H1 (cell line): Measurements from ENCODE around the gene CPEB1. TPM values are rescaled to one million over a fixed set of nuclear protein-coding genes. Genes with fewer than 3 reads are reported as not detected.

Source experiments
- CTCF ChIA-PET: fragments of 300-600 bp; sonication (Branson Sonifier 250); formaldehyde crosslinking; loops from one replicate; lab custom pipeline; 2021; ENCODE audit not compliant: partially characterized antibody; lab: Charles Lee
- POLR2A ChIA-PET: fragments of 300-600 bp; sonication (Branson Sonifier 250); formaldehyde crosslinking; loops from one replicate; lab custom pipeline; 2021; ENCODE audit warnings: inconsistent platforms; ENCODE audit not compliant: partially characterized antibody; lab: Charles Lee
- DNase-seq, 2 experiments: peaks; one replicate each; pipeline versions ENCODE4 v3.0.0 to v3.0.0-alpha.2; 2010 to 2022; ENCODE audit warnings: low spot score in 2 of 2, low read depth in 1 of 2, mixed read lengths in 1 of 2
- FAIRE-seq: peaks from 2 replicates; lab custom pipeline; 2011; peaks lifted over from hg19 to GRCh38; lab: Jason Lieb, UNC
- H2AFZ ChIP-seq: 2 replicates; pipeline ENCODE4 v1.8.1; 2012; ENCODE audit warnings: low read length, inconsistent platforms
- H2AK5ac ChIP-seq: 2 replicates; pipeline ENCODE4 v1.6.1; 2013; ENCODE audit warnings: low read depth, low read length
- H2BK120ac ChIP-seq: replicated peaks from 2 replicates; pipeline ENCODE3; 2013; ENCODE audit warnings: low read depth, low read length, inconsistent platforms
- H2BK12ac ChIP-seq: 2 replicates; pipeline ENCODE4 v1.6.1; 2013; ENCODE audit warnings: low read depth, low read length
- H2BK15ac ChIP-seq: 2 replicates; pipeline ENCODE4 v1.6.1; 2013; ENCODE audit warnings: low read length
- H2BK20ac ChIP-seq: 2 replicates; pipeline ENCODE4 v1.6.1; 2013; ENCODE audit warnings: low read length
- H2BK5ac ChIP-seq: 2 replicates; pipeline ENCODE4 v1.6.1; 2013; ENCODE audit warnings: low read depth, low read length
- H3K14ac ChIP-seq: 2 replicates; pipeline ENCODE4 v1.6.1; 2013; ENCODE audit warnings: inconsistent platforms; ENCODE audit not compliant: insufficient read length
- H3K18ac ChIP-seq: 2 replicates; pipeline ENCODE4 v1.6.1; 2013; ENCODE audit warnings: low read length; ENCODE audit errors: extremely low read depth
- H3K23ac ChIP-seq: 2 replicates; pipeline ENCODE4 v1.6.1; 2013; ENCODE audit warnings: inconsistent platforms; ENCODE audit not compliant: insufficient read length
- H3K23me2 ChIP-seq: 2 replicates; pipeline ENCODE4 v1.6.1; 2013; ENCODE audit warnings: low read depth, low read length
- H3K27ac ChIP-seq: 2 replicates; pipeline ENCODE4 v1.6.1; 2011; ENCODE audit warnings: low read depth, low read length, inconsistent platforms
- H3K27me3 ChIP-seq, 4 experiments: replicated peaks in 1 of 4; 1 replicate in 1 of 4; 2 replicates in 3 of 4; pipeline versions ENCODE4 v1.6.1 to v1.8.1; 2011 to 2013; ENCODE audit warnings: low read length in 3 of 4, mild to moderate bottlenecking in 3 of 4, inconsistent platforms in 2 of 4, mixed read lengths in 2 of 4, moderate library complexity in 1 of 4; ENCODE audit not compliant: control insufficient read depth in 3 of 4, insufficient read depth in 3 of 4; ENCODE audit errors: extremely low read depth in 1 of 4
- H3K36me3 ChIP-seq, 4 experiments: 2 replicates each; pipeline versions ENCODE4 v1.6.1 to v1.8.1; 2011 to 2013; ENCODE audit warnings: mild to moderate bottlenecking in 4 of 4, low read length in 3 of 4, moderate library complexity in 2 of 4, control low read depth in 1 of 4, inconsistent platforms in 1 of 4; ENCODE audit not compliant: insufficient read depth in 4 of 4, control insufficient read depth in 2 of 4
- H3K4ac ChIP-seq: replicated peaks from 2 replicates; pipeline ENCODE3; 2013; ENCODE audit warnings: low read length, low read depth, mixed read lengths, inconsistent platforms; ENCODE audit not compliant: insufficient read length
- H3K4me1 ChIP-seq, 4 experiments: replicated peaks in 1 of 4; 1 replicate in 1 of 4; 2 replicates in 3 of 4; pipeline versions ENCODE4 v1.6.1 to v1.8.1; 2011 to 2013; ENCODE audit warnings: low read length in 3 of 4, inconsistent platforms in 2 of 4, mixed read lengths in 1 of 4; ENCODE audit not compliant: insufficient read depth in 4 of 4, control insufficient read depth in 3 of 4
- H3K4me2 ChIP-seq, 2 experiments: 2 replicates each; pipeline versions ENCODE4 v1.6.1 to v1.8.1; 2011 to 2013; ENCODE audit warnings: low read depth in 2 of 2, low read length in 2 of 2, control low read depth in 1 of 2, inconsistent platforms in 1 of 2, mild to moderate bottlenecking in 1 of 2; ENCODE audit not compliant: insufficient read depth in 1 of 2
- H3K4me3 ChIP-seq, 4 experiments: fragments of 200-600, 300-600 bp in 1 of 4; sonication (generic), shearing (Covaris generic), sonication (Bioruptor Twin) in 1 of 4; 2 replicates each; pipeline versions ENCODE4 v1.5.1 to v1.8.1; 2011 to 2016; ENCODE audit warnings: low read length in 4 of 4, low read depth in 3 of 4, control low read depth in 2 of 4, inconsistent platforms in 2 of 4, mild to moderate bottlenecking in 2 of 4, mixed read lengths in 1 of 4, moderate library complexity in 1 of 4; ENCODE audit not compliant: insufficient read depth in 2 of 4; ENCODE audit errors: extremely low read depth in 1 of 4
- H3K56ac ChIP-seq: replicated peaks from 2 replicates; pipeline ENCODE3; 2013; ENCODE audit warnings: low read depth, mild to moderate bottlenecking, mixed read lengths, low read length, inconsistent platforms; ENCODE audit not compliant: insufficient read length
- H3K79me1 ChIP-seq: 2 replicates; pipeline ENCODE4 v1.6.1; 2013; ENCODE audit warnings: low read depth, low read length, control low read depth
- H3K79me2 ChIP-seq, 2 experiments: 2 replicates each; pipeline versions ENCODE4 v1.6.1 to v1.8.1; 2012 to 2013; ENCODE audit warnings: low read length in 2 of 2, mild to moderate bottlenecking in 2 of 2, inconsistent platforms in 1 of 2; ENCODE audit not compliant: insufficient read depth in 2 of 2, control insufficient read depth in 1 of 2
- H3K9ac ChIP-seq, 4 experiments: replicated peaks in 1 of 4; 1 replicate in 1 of 4; 2 replicates in 3 of 4; pipeline versions ENCODE4 v1.6.1 to v1.8.1; 2011 to 2013; ENCODE audit warnings: low read depth in 3 of 4, low read length in 3 of 4, control low read depth in 2 of 4, mild to moderate bottlenecking in 2 of 4, moderate library complexity in 2 of 4, inconsistent platforms in 1 of 4; ENCODE audit errors: extremely low read depth in 1 of 4
- H3K9me3 ChIP-seq, 2 experiments: 2 replicates each; pipeline versions ENCODE4 v1.6.1 to v1.8.1; 2012 to 2013; ENCODE audit warnings: mild to moderate bottlenecking in 2 of 2, moderate library complexity in 2 of 2, control low read depth in 1 of 2, inconsistent platforms in 1 of 2, low read depth in 1 of 2, low read length in 1 of 2, mixed read lengths in 1 of 2; ENCODE audit not compliant: insufficient read depth in 2 of 2
- H4K20me1 ChIP-seq, 2 experiments: replicated peaks in 1 of 2; 2 replicates each; pipeline versions ENCODE3 to v1.8.1; 2011 to 2013; ENCODE audit warnings: inconsistent platforms in 2 of 2, low read length in 2 of 2, mild to moderate bottlenecking in 1 of 2; ENCODE audit not compliant: insufficient read depth in 2 of 2, control insufficient read depth in 1 of 2
- H4K5ac ChIP-seq: 2 replicates; pipeline ENCODE4 v1.6.1; 2013; ENCODE audit warnings: low read length, low read depth, mixed read lengths, inconsistent platforms; ENCODE audit not compliant: insufficient read length
- H4K8ac ChIP-seq: 2 replicates; pipeline ENCODE4 v1.8.0; 2013; ENCODE audit warnings: mild to moderate bottlenecking, moderate library complexity, low read length, inconsistent platforms; ENCODE audit not compliant: insufficient read depth; ENCODE audit errors: extremely low read depth
- H4K91ac ChIP-seq: replicated peaks from 2 replicates; pipeline ENCODE3; 2013; ENCODE audit warnings: low read length, mixed read lengths, inconsistent platforms; ENCODE audit not compliant: insufficient read length
- EGR1 ChIP-seq: IDR thresholded peaks from 2 replicates; pipeline ENCODE4 v1.6.1; 2011; ENCODE audit warnings: low read depth, low read length, borderline replicate concordance
- EP300 ChIP-seq, 2 experiments: IDR thresholded peaks; 1 replicate in 1 of 2; 2 replicates in 1 of 2; pipeline ENCODE4 v1.6.1; 2011 to 2012; ENCODE audit warnings: low read depth in 2 of 2, low read length in 2 of 2, mild to moderate bottlenecking in 2 of 2, borderline replicate concordance in 1 of 2, inconsistent platforms in 1 of 2, moderate library complexity in 1 of 2
- NRF1 ChIP-seq: IDR thresholded peaks from 2 replicates; pipeline ENCODE4 v1.6.1; 2011; ENCODE audit warnings: mild to moderate bottlenecking, low read depth, low read length, improper control_type of control experiment
- RBBP5 ChIP-seq: IDR thresholded peaks from 2 replicates; pipeline ENCODE4 v1.7.1; 2012; ENCODE audit warnings: low read depth, mild to moderate bottlenecking, inconsistent platforms, low read length, moderate library complexity, borderline replicate concordance
- RFX5 ChIP-seq: IDR thresholded peaks from 2 replicates; pipeline ENCODE4 v1.6.1; 2011; ENCODE audit warnings: low read depth, low read length, improper control_type of control experiment, borderline replicate concordance
- SIX5 ChIP-seq: IDR thresholded peaks from 2 replicates; pipeline ENCODE4 v1.6.1; 2011; ENCODE audit warnings: mild to moderate bottlenecking, low read depth, low read length
- SUZ12 ChIP-seq: fragments of 200-600 bp; sonication (generic); IDR thresholded peaks from 2 replicates; pipeline ENCODE4 v1.6.1; 2012; ENCODE audit warnings: mild to moderate bottlenecking, inconsistent platforms, low read length, moderate library complexity, mixed read lengths
- TAF1 ChIP-seq: IDR thresholded peaks from 2 replicates; pipeline ENCODE4 v1.6.1; 2011; ENCODE audit warnings: mild to moderate bottlenecking, low read depth, low read length
- USF2 ChIP-seq: IDR thresholded peaks from 2 replicates; pipeline ENCODE4 v1.6.1; 2011; ENCODE audit warnings: low read length, improper control_type of control experiment
- WGBS, 2 experiments: shearing (Covaris generic) in 1 of 2; methylation state at CpG; one replicate each; pipeline versions ENCODE4 v1.1.6 to v1.1.7; 2013 to 2015; ENCODE audit warnings: low lambda C conversion rate in 2 of 2, mixed read lengths in 2 of 2, inconsistent platforms in 1 of 2, low coverage in 1 of 2, missing lambda C conversion rate in 1 of 2; ENCODE audit not compliant: insufficient replicate concordance in 2 of 2, insufficient coverage in 1 of 2, insufficient read length in 1 of 2; ENCODE audit errors: extremely low coverage in 1 of 2, missing lambda C conversion rate in 1 of 2; 5-methylcytosine and 5-hydroxymethylcytosine counted together
- polyA plus RNA-seq, 7 experiments: library from polyadenylated mRNA; depleted of rRNA in 3 of 7; stranded (reverse) in 5 of 7; unstranded in 2 of 7; fragments of >200 nt in 5 of 7; fragments of 200-250 nt in 2 of 7; gene quantifications; 1 replicate in 5 of 7; 2 replicates in 1 of 7; 4 replicates in 1 of 7; pipeline versions ENCODE4 v1.2.1 to v1.2.3, GENCODE V29; 2011 to 2013; ENCODE audit warnings: missing spikeins in 2 of 7, mixed read lengths in 2 of 7
- total RNA-seq: library from RNA; stranded (reverse); fragmentation: NEBNext Ultra II Directional; extraction: Animal tissue kit (Norgen Biotek cat#: 25700); gene quantifications from 2 replicates; pipeline ENCODE4 v1.2.1, GENCODE V29; 2021
- TF ChIP-seq, protein P1 (sequence below), 3 experiments: IDR thresholded peaks; 1 replicate in 2 of 3; 2 replicates in 1 of 3; pipeline versions ENCODE4 v1.5.1 to v1.6.1; 2011; ENCODE audit warnings: low read length in 3 of 3, mild to moderate bottlenecking in 3 of 3, inconsistent platforms in 2 of 3, low read depth in 1 of 3, moderate library complexity in 1 of 3; ENCODE audit not compliant: insufficient read depth in 1 of 3; ENCODE audit errors: control extremely low read depth in 1 of 3

The CPEB1 gene
- total and polyA plus RNA-seq, 2 of the 8 experiments (the other 6 are each of a cell fraction or from before 2014, with no cell fraction given): 4.4 to 4.5 TPM

GRCh38 chr15:82688691-82689090, 41.5 kb upstream of the CPEB1 start:
- FAIRE-seq: no peak
- Histone ChIP-seq H3K79me1 (no peaks in the 10 kb centered on the region), H2BK20ac (no peak overlapping the region), H3K23me2 (no peaks in the 10 kb centered on the region), H2BK15ac (no peak overlapping the region), H3K4me3 (no peak overlapping the region), H2AK5ac (no peak overlapping the region), H3K27me3 (no peaks in the 10 kb centered on the region), H4K20me1 (peaks cover 0 to 2% of the 10 kb centered on the region in 2 experiments), H2BK120ac (no peak overlapping the region), H3K27ac (no peak overlapping the region), H2BK12ac (no peak overlapping the region), H2BK5ac (no peak overlapping the region), H4K91ac (no peak overlapping the region), H3K23ac (no peak overlapping the region), H4K8ac (no peak overlapping the region), H3K9me3 (no peaks in the 10 kb centered on the region), H3K36me3 (no peaks in the 10 kb centered on the region; a peak in 1 of 8 replicates), H2AFZ (no peak overlapping the region), H4K5ac (no peak overlapping the region), H3K4me1 (no peaks in the 10 kb centered on the region; a peak in 2 of 7 replicates), H3K9ac (no peak overlapping the region), H3K4ac (no peak overlapping the region), H3K79me2 (no peaks in the 10 kb centered on the region), H3K56ac (no peak overlapping the region), H3K14ac (no peak overlapping the region), H3K18ac (no peak overlapping the region), H3K4me2 (no peak overlapping the region)
- ChIA-PET POLR2A (interaction anchor here (1.7 to 1.8 kb wide), 2 partner anchors 20 to 153 kb away, joined by 3 to 7 read pairs; no protein-coding TSS in a partner anchor), CTCF (interaction anchor here (1.8 kb wide), 1 partner anchor 158 kb away, joined by 5 read pairs; no protein-coding TSS in a partner anchor)
- DNase-seq: no peak
- WGBS, 2 experiments: 90% methylated on average over 10 of the region's 10 CpGs; no CpG with 5 or more reads in 1 of the 2 experiments
- no peak for TF ChIP-seq EP300 (IDR thresholded peaks at IDR 0.05; ENCODE audit: borderline replicate concordance in 1 of 2, low read depth in 2 of 2, low read length in 2 of 2)
- TF ChIP-seq TAF1: no peak
- no peak for TF ChIP-seq RFX5
- no peak for TF ChIP-seq RBBP5
- no peak for TF ChIP-seq NRF1
- TF ChIP-seq, protein P1, sequence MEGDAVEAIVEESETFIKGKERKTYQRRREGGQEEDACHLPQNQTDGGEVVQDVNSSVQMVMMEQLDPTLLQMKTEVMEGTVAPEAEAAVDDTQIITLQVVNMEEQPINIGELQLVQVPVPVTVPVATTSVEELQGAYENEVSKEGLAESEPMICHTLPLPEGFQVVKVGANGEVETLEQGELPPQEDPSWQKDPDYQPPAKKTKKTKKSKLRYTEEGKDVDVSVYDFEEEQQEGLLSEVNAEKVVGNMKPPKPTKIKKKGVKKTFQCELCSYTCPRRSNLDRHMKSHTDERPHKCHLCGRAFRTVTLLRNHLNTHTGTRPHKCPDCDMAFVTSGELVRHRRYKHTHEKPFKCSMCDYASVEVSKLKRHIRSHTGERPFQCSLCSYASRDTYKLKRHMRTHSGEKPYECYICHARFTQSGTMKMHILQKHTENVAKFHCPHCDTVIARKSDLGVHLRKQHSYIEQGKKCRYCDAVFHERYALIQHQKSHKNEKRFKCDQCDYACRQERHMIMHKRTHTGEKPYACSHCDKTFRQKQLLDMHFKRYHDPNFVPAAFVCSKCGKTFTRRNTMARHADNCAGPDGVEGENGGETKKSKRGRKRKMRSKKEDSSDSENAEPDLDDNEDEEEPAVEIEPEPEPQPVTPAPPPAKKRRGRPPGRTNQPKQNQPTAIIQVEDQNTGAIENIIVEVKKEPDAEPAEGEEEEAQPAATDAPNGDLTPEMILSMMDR (IDR thresholded peaks at IDR 0.05; ENCODE audit: control extremely low read depth in 1 of 3, insufficient read depth in 1 of 3, low read depth in 1 of 3, low read length in 3 of 3): no peak
- TF ChIP-seq SUZ12: no peak
- no peak for TF ChIP-seq USF2
- no peak for TF ChIP-seq SIX5
- no peak for TF ChIP-seq EGR1
